Heart right ventricle (tissue), 16 donors: ENCODE results near the gene FBLN2. TPM values are rescaled to one million over a fixed set of nuclear protein-coding genes. Genes with fewer than 3 reads are reported as not detected.
A peak's percentile ranks its signal among the peaks of the same experiment; 100 is the strongest.

ENCODE experiments used
- ATAC-seq, 8 donors: fragments of 200-7000 bp; cut with Tn5 transposase; one replicate each; pipeline ENCODE4 v1.9.1; 2020; ENCODE audit warnings: mild to moderate bottlenecking in 8 of 8, moderate library complexity in 8 of 8, moderate number of reproducible peaks in 1 of 8
- DNase-seq, 2 donors: peaks; one replicate each; pipeline ENCODE4 v3.0.0-alpha.2; 2020
- H3K27ac ChIP-seq, 10 donors: fragments of 200-600 bp; sonication (generic) in 2 of 10; one replicate each; pipeline versions ENCODE4 v1.5.0 to v1.8.0; 2020 to 2022; ENCODE audit warnings: mild to moderate bottlenecking in 3 of 10
- H3K27me3 ChIP-seq, 7 donors: fragments of 200-600 bp; one replicate each; pipeline ENCODE4 v1.8.0; 2021 to 2022; ENCODE audit warnings: mild to moderate bottlenecking in 2 of 7
- H3K36me3 ChIP-seq, 9 donors: fragments of 200-600 bp; sonication (generic) in 1 of 9; one replicate each; pipeline versions ENCODE4 v1.5.0 to v1.8.0; 2020 to 2022; ENCODE audit warnings: mild to moderate bottlenecking in 2 of 9
- H3K4me1 ChIP-seq, 9 donors: fragments of 200-600 bp; sonication (generic) in 1 of 9; one replicate each; pipeline versions ENCODE4 v1.5.0 to v1.8.0; 2020 to 2022; ENCODE audit warnings: mild to moderate bottlenecking in 4 of 9
- H3K4me3 ChIP-seq, 10 donors: fragments of 200-600 bp; sonication (generic) in 2 of 10; one replicate each; pipeline versions ENCODE4 v1.5.0 to v1.8.0; 2020 to 2022; ENCODE audit warnings: mild to moderate bottlenecking in 7 of 10, moderate library complexity in 2 of 10
- H3K9me3 ChIP-seq, 11 donors: fragments of 200-600 bp in 10 of 11; sonication (generic) in 2 of 11; one replicate each; pipeline versions ENCODE4 v1.5.0 to v1.8.0; 2013 to 2022; ENCODE audit warnings: mild to moderate bottlenecking in 2 of 11, control low read depth in 1 of 11, moderate library complexity in 1 of 11
- CTCF ChIP-seq, 9 donors: fragments of 200-600 bp; sonication (generic) in 2 of 9; IDR thresholded peaks; one replicate each; pipeline versions ENCODE4 v1.5.0 to v1.8.0; 2021 to 2022; ENCODE audit warnings: antibody characterized with exemption in 9 of 9, mild to moderate bottlenecking in 5 of 9, moderate library complexity in 1 of 9
- WGBS, 2 donors: extraction: QIAGEN DNeasy Blood & Tissue Kit; methylation state at CpG; one replicate each; pipeline ENCODE4 v1.1.7; 2013; ENCODE audit warnings: inconsistent platforms in 1 of 2; 5-methylcytosine and 5-hydroxymethylcytosine counted together
- intact Hi-C, 10 donors: fragments of 100-400 bp; cut with DNase I; formaldehyde crosslinking; loops; one replicate each; pipeline versions ENCODE4 v1.11.1 to v1.14.2; 2022
- polyA plus RNA-seq, 2 donors: library from polyadenylated mRNA; stranded (reverse); fragments of 200-250 nt; gene quantifications; one replicate each; pipeline ENCODE4 v1.2.3, GENCODE V29; 2013
- total RNA-seq, 10 donors: library from RNA; stranded (reverse); fragmentation: NEBNext Ultra II Directional in 3 of 10; extraction: Animal tissue kit (Norgen Biotek cat#: 25700) in 3 of 10; gene quantifications; one replicate each; pipeline versions ENCODE4 v1.2.1 to v1.2.4, GENCODE V29; 2021 to 2023
- donor health status: Arrhythmogenic right ventricular cardiomyopathy.
- donor health status: ischemic (EF 13 %, LVEDD 7.1; RV severe dilation, severe dysfunction).
- donor health status: healthy with polysubstance abuse.
- donor health status: DM: no; HTN: yes; CAD: no.
- donor health status: DM: no; HTN: no; CAD: no.
- donor health status: ischemic (EF 25% LVEDD 6.9; RV normal size, moderate dysfunction).
- donor health status: ischemic (EF 25% LVEDD 5.7; RV mildly dilated, moderate dysfunction).
- donor health status: healthy.
- donor health status: DM: yes; HTN: yes; CAD: no.
- donor health status: Ischemic cardiomyopathy.
- donor health status: ischemic (EF 35%, LVEDD 5.7; RV mildly dilated, moderate dysfunction).
- donor health status: nonischemic (EF 11% LVEDD 7.7; RV severe dilation, severe dysfunction).
- donor health status: DM: yes; HTN: yes; CAD: no.
- donor health status: PGD.
- donor health status: ischemic (EF 29% LVEDD 5.4; RV normal size, mild dysfunction).
- donor health status: nonischemic (EF 23%, LVEDD 6.1; RV moderate dilation, normal function).

The FBLN2 gene
- total and polyA plus RNA-seq, 12 donors = 20.7 to 78.9 (median 47.0) TPM

GRCh38 chr3:13596426-13597205, 47.7 kb downstream of the FBLN2 start:
- no peak for TF ChIP-seq CTCF (IDR thresholded peaks at IDR 0.05)
- 84 to 89% methylated on average over 3 of the region's 3 CpGs for WGBS, 2 donors
- H3K27ac ChIP-seq = no peak overlapping the region
- ATAC-seq = no peak
- H3K9me3 ChIP-seq = no peaks in the 10 kb centered on the region
- H3K36me3 ChIP-seq = no peaks in the 10 kb centered on the region
- H3K4me1 ChIP-seq = peaks cover 0 to 53% (median 4%) of the 10 kb centered on the region in 9 donors
- H3K4me3 ChIP-seq = no peak overlapping the region
- intact Hi-C loops = loop anchor here in 1 of 10 donors (5.0 kb wide), 1 partner anchor 34 kb away; no protein-coding TSS in a partner anchor
- no peak for DNase-seq
- peaks cover 0 to 30% (median 0%) of the 10 kb centered on the region in 7 donors for H3K27me3 ChIP-seq

GRCh38 chr3:13597661-13598060, 48.7 kb downstream of the FBLN2 start:
- no peak for ATAC-seq
- Histone ChIP-seq H3K36me3 (no peaks in the 10 kb centered on the region), H3K4me3 (no peak overlapping the region), H3K4me1 (peaks cover 0 to 53% (median 4%) of the 10 kb centered on the region in 9 donors), H3K9me3 (peaks cover 0 to 7% (median 0%) of the 10 kb centered on the region in 11 donors), H3K27ac (no peak overlapping the region), H3K27me3 (peaks cover 0 to 30% (median 0%) of the 10 kb centered on the region in 7 donors)
- TF ChIP-seq CTCF (IDR thresholded peaks at IDR 0.05) = no peak
- no peak for DNase-seq
- intact Hi-C loops = loop anchor here in 1 of 10 donors (5.0 kb wide), 1 partner anchor 35 kb away; no protein-coding TSS in a partner anchor
- WGBS, 2 donors = 83 to 95% methylated on average over 8 of the region's 8 CpGs

GRCh38 chr3:13598201-13598600, 49.3 kb downstream of the FBLN2 start:
- intact Hi-C loops = loop anchor here in 1 of 10 donors (5.0 kb wide), 1 partner anchor 36 kb away; no protein-coding TSS in a partner anchor
- no peak overlapping the region for H3K4me3 ChIP-seq
- no peak for ATAC-seq
- no peak for TF ChIP-seq CTCF (IDR thresholded peaks at IDR 0.05)
- H3K27me3 ChIP-seq = peaks cover 0 to 30% (median 0%) of the 10 kb centered on the region in 7 donors
- 84 to 91% methylated on average over 5 of the region's 5 CpGs for WGBS, 2 donors
- peaks cover 0 to 53% (median 4%) of the 10 kb centered on the region in 9 donors for H3K4me1 ChIP-seq
- H3K36me3 ChIP-seq = no peaks in the 10 kb centered on the region
- peaks cover 0 to 7% (median 0%) of the 10 kb centered on the region in 11 donors for H3K9me3 ChIP-seq
- no peak overlapping the region for H3K27ac ChIP-seq
- DNase-seq = no peak

- 68 to 69% methylated on average over 10 of the region's 10 CpGs for WGBS, 2 donors
- ATAC-seq (peak in 7 of 8 donors; percentile 10 to 45 (median 29)), DNase-seq (no peak)
- peaks cover 0 to 45% (median 4%) of the 10 kb centered on the region in 9 donors for H3K4me1 ChIP-seq
- no peak for TF ChIP-seq CTCF (IDR thresholded peaks at IDR 0.05)
- peaks cover 0 to 30% (median 0%) of the 10 kb centered on the region in 7 donors for H3K27me3 ChIP-seq
- intact Hi-C loops = loop anchor here in 1 of 10 donors (5.0 kb wide), 1 partner anchor 37 kb away; no protein-coding TSS in a partner anchor
- peaks cover 0 to 7% (median 0%) of the 10 kb centered on the region in 11 donors for H3K9me3 ChIP-seq
- no peaks in the 10 kb centered on the region for H3K36me3 ChIP-seq
- H3K27ac ChIP-seq = peak overlapping the region in 3 of 10 donors; percentile 12 to 44 (median 20)
- H3K4me3 ChIP-seq = no peak overlapping the region
Observed at GRCh38 chr3:13598926-13599886, 50.3 kb downstream of the FBLN2 start.
